Calu3 (cell line): ENCODE measurements around the gene IZUMO4. TPM values are rescaled to one million over a fixed set of nuclear protein-coding genes. Genes with fewer than 3 reads are reported as not detected.

ENCODE experiments used
- BruUV-seq: library from RNA; stranded (reverse); fragments of 400-500 nt; replicated peaks from 2 replicates; lab custom pipeline; 2021; lab: Mats Ljungman, UMichigan
- CTCF ChIA-PET: fragments of 300-600 bp; sonication (Branson Sonifier 250); formaldehyde crosslinking; loops from one replicate; lab custom pipeline; 2022; ENCODE audit warnings: antibody characterized with exemption; lab: Charles Lee
- DNase-seq: peaks from one replicate; pipeline ENCODE4 v3.0.0; 2022
- H3K27ac Mint-ChIP-seq: one replicate; pipeline ENCODE4 v1.8.0; 2022; ENCODE audit warnings: mixed read lengths; ENCODE audit not compliant: unreplicated experiment
- H3K27me3 Mint-ChIP-seq: one replicate; pipeline ENCODE4 v1.8.0; 2022; ENCODE audit warnings: mixed read lengths; ENCODE audit not compliant: unreplicated experiment
- H3K36me3 Mint-ChIP-seq: one replicate; pipeline ENCODE4 v1.8.0; 2022; ENCODE audit warnings: mild to moderate bottlenecking, moderate library complexity, mixed read lengths; ENCODE audit not compliant: insufficient read depth, unreplicated experiment
- H3K4me1 Mint-ChIP-seq: one replicate; pipeline ENCODE4 v1.8.0; 2022; ENCODE audit warnings: mild to moderate bottlenecking, low read depth, mixed read lengths; ENCODE audit not compliant: unreplicated experiment
- H3K4me3 Mint-ChIP-seq: one replicate; pipeline ENCODE4 v1.8.0; 2022; ENCODE audit warnings: mild to moderate bottlenecking, low read depth, moderate library complexity, mixed read lengths; ENCODE audit not compliant: unreplicated experiment
- H3K9me3 Mint-ChIP-seq: one replicate; pipeline ENCODE4 v1.8.0; 2022; ENCODE audit warnings: low read depth, mixed read lengths; ENCODE audit not compliant: unreplicated experiment
- CTCF ChIP-seq: fragments of 200-600 bp; IDR thresholded peaks from one replicate; pipeline ENCODE4 v1.8.0; 2022; ENCODE audit warnings: antibody characterized with exemption; ENCODE audit not compliant: unreplicated experiment
- intact Hi-C: fragments of 100-400 bp; cut with micrococcal nuclease; formaldehyde crosslinking; loops from one replicate; pipeline ENCODE4 v1.10.0; 2022; ENCODE audit not compliant: unreplicated experiment
- total RNA-seq: library from RNA; stranded (reverse); gene quantifications from 2 replicates; pipeline ENCODE4 v1.2.3, GENCODE V29; 2022

The IZUMO4 gene
- total RNA-seq, 1 experiment from 2014 or later = 2.7 TPM

GRCh38 chr19:2109046-2109864, 12.5 kb downstream of the IZUMO4 start:
- Mint-ChIP-seq H3K4me1 (no peaks in the 10 kb centered on the region), H3K27me3 (no peaks in the 10 kb centered on the region), H3K27ac (no peak overlapping the region), H3K4me3 (no peak overlapping the region), H3K9me3 (no peaks in the 10 kb centered on the region), H3K36me3 (peaks cover 73% of the 10 kb centered on the region)
- DNase-seq = no peak
- CTCF ChIA-PET = no interaction called here
- BruUV-seq = no TSS peak
- TF ChIP-seq CTCF = no peak
- intact Hi-C loops = no loop called here

GRCh38 chr19:2110822-2111221, 14.1 kb downstream of the IZUMO4 start:
- Mint-ChIP-seq H3K36me3 (peaks cover 77% of the 10 kb centered on the region), H3K27ac (no peak overlapping the region), H3K27me3 (no peaks in the 10 kb centered on the region), H3K4me3 (no peak overlapping the region), H3K4me1 (no peaks in the 10 kb centered on the region), H3K9me3 (no peaks in the 10 kb centered on the region)
- BruUV-seq = no TSS peak
- intact Hi-C loops = no loop called here
- no peak for TF ChIP-seq CTCF
- DNase-seq = no peak
- CTCF ChIA-PET = no interaction called here

DNA sequence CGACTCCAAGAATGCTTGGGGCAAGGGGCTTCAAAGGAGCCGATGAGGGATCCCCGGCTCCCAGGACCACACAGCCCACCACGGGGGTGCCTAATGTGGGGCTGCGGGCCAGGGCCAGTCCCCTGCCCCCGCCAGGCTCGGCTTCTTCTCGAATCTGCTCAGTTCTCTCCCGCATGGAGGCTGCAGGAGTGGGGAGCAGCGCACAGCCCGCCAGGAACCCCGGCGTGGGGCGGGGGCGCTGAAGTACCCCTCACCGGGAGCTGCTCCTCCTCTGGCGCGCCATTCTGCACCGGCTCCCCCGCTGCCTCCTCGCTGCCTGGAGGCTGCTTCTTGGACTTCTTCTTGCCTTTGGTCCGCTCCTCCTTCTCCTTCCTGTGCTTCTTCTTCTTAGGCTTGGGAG, 14.7 kb downstream of the IZUMO4 start:
- Mint-ChIP-seq H3K9me3 (no peaks in the 10 kb centered on the region), H3K27me3 (no peaks in the 10 kb centered on the region), H3K4me1 (no peaks in the 10 kb centered on the region), H3K4me3 (no peak overlapping the region), H3K36me3 (peaks cover 77% of the 10 kb centered on the region), H3K27ac (no peak overlapping the region)
- CTCF ChIA-PET = no interaction called here
- no peak for DNase-seq
- intact Hi-C loops = no loop called here
- no TSS peak for BruUV-seq
- TF ChIP-seq CTCF = no peak

DNA sequence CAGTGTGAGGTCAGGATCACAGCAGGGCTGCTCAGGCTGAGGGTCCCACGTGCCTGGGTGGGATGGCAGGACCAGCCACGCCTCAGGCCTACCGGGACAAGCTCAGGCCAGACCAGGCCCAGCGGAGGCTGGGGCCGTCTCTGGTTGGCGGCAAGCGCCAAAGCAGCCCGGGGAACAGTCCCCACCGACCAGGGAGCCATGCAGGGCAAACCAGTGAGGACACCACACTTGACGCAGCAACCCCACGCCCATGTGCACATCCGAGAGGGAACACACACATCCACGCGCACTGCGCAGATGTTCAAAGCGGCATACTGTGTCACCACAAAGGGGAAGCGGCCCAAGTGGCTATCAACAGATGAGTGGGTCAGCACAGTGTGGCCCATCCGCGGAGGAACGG, 15.2 kb downstream of the IZUMO4 start:
- H3K36me3 Mint-ChIP-seq = peaks cover 75% of the 10 kb centered on the region
- H3K9me3 Mint-ChIP-seq = no peaks in the 10 kb centered on the region
- H3K27me3 Mint-ChIP-seq = no peaks in the 10 kb centered on the region
- DNase-seq = no peak
- no TSS peak for BruUV-seq
- H3K4me1 Mint-ChIP-seq = no peaks in the 10 kb centered on the region
- CTCF ChIA-PET = no interaction called here
- TF ChIP-seq CTCF = no peak
- H3K27ac Mint-ChIP-seq = no peak overlapping the region
- intact Hi-C loops = no loop called here
- no peak overlapping the region for H3K4me3 Mint-ChIP-seq
